Measurements from ENCODE around the gene DDX10.

GRCh38 chr11:108757630-108758029 lies 92.8 kb downstream of the DDX10 start:
- TF ChIP-seq CTCF (IDR thresholded peaks at IDR 0.05) (no peak), POLR2A (IDR thresholded peaks at IDR 0.05) (no peak)

Measured in esophagus squamous epithelium (tissue), 4 donors.